HepG2 (cell line): ENCODE data around the gene GALR3. TPM values are rescaled to one million over a fixed set of nuclear protein-coding genes. Genes with fewer than 3 reads are reported as not detected.

Experiments
- CBX2 ChIP-seq, 2 experiments: fragments of 200-600 bp in 1 of 2; sonication (generic); formaldehyde crosslinking in 1 of 2; IDR thresholded peaks; 2 replicates each; pipeline versions ENCODE4 v1.7.0 to v1.8.1; 2018 to 2022; ENCODE audit warnings: low read depth in 2 of 2, low read length in 1 of 2, mild to moderate bottlenecking in 1 of 2, missing genetic modification reagents in 1 of 2
- CBX5 ChIP-seq: sonication (generic); formaldehyde crosslinking; IDR thresholded peaks from 2 replicates; pipeline ENCODE4 v1.4.0; 2020; ENCODE audit warnings: missing genetic modification reagents, borderline replicate concordance
- CREM ChIP-seq, 2 experiments: sonication (generic) in 1 of 2; formaldehyde crosslinking in 1 of 2; IDR thresholded peaks; 2 replicates each; pipeline versions ENCODE4 v1.4.0 to v1.6.1; 2016 to 2020; ENCODE audit warnings: antibody characterized with exemption in 1 of 2, mild to moderate bottlenecking in 1 of 2, missing genetic modification reagents in 1 of 2
- GFI1 ChIP-seq: sonication (generic); formaldehyde crosslinking; IDR thresholded peaks from 2 replicates; pipeline ENCODE4 v1.5.0; 2020; ENCODE audit warnings: missing genetic modification reagents, mild to moderate bottlenecking, borderline replicate concordance
- GTF3A ChIP-seq: sonication (generic); formaldehyde crosslinking; conservative IDR thresholded peaks from 2 replicates; pipeline ENCODE4 v1.4.0; 2020; ENCODE audit warnings: mild to moderate bottlenecking, missing genetic modification reagents
- HOXA3 ChIP-seq: sonication (generic); formaldehyde crosslinking; IDR thresholded peaks from 2 replicates; pipeline ENCODE4 v1.5.0; 2020; ENCODE audit warnings: missing genetic modification reagents
- HOXA7 ChIP-seq: sonication (generic); formaldehyde crosslinking; IDR thresholded peaks from 2 replicates; pipeline ENCODE4 v1.8.1; 2022; ENCODE audit warnings: mild to moderate bottlenecking, missing genetic modification reagents, moderate library complexity
- MTF2 ChIP-seq: sonication (generic); formaldehyde crosslinking; IDR thresholded peaks from 2 replicates; pipeline ENCODE4 v1.5.0; 2020; ENCODE audit warnings: missing genetic modification reagents, borderline replicate concordance
- PITX1 ChIP-seq: sonication (generic); formaldehyde crosslinking; IDR thresholded peaks from 2 replicates; pipeline ENCODE4 v1.5.1; 2020; ENCODE audit warnings: mild to moderate bottlenecking, missing genetic modification reagents
- SAP130 ChIP-seq: IDR thresholded peaks from 2 replicates; pipeline ENCODE4 v1.6.1; 2016; ENCODE audit warnings: low read depth
- STAG1 ChIP-seq: sonication (generic); formaldehyde crosslinking; IDR thresholded peaks from 2 replicates; pipeline ENCODE4 v1.4.0; 2020; ENCODE audit warnings: missing genetic modification reagents
- ZKSCAN8 ChIP-seq: IDR thresholded peaks from 2 replicates; pipeline ENCODE4 v1.6.1; 2016; ENCODE audit warnings: borderline replicate concordance, missing genetic modification reagents, missing compliant biosample characterization
- ZMAT3 ChIP-seq: sonication (generic); formaldehyde crosslinking; conservative IDR thresholded peaks from 2 replicates; pipeline ENCODE4 v1.7.0; 2021; ENCODE audit warnings: missing genetic modification reagents
- ZNF644 ChIP-seq: IDR thresholded peaks from 2 replicates; pipeline ENCODE4 v1.6.1; 2016; ENCODE audit warnings: low read depth
- ZNF660 ChIP-seq: sonication (generic); formaldehyde crosslinking; IDR thresholded peaks from 2 replicates; pipeline ENCODE4 v1.5.1; 2020; ENCODE audit warnings: mild to moderate bottlenecking, low read depth, missing genetic modification reagents, borderline replicate concordance
- ZNF883 ChIP-seq: sonication (generic); formaldehyde crosslinking; IDR thresholded peaks from 2 replicates; pipeline ENCODE4 v1.5.1; 2020; ENCODE audit warnings: mild to moderate bottlenecking, missing genetic modification reagents; ENCODE audit errors: not compliant biosample characterization
- ZSCAN29 ChIP-seq: sonication (generic); formaldehyde crosslinking; conservative IDR thresholded peaks from 2 replicates; pipeline ENCODE4 v1.4.0; 2020; ENCODE audit warnings: mild to moderate bottlenecking, missing genetic modification reagents
- polyA plus RNA-seq, 8 experiments: library from polyadenylated mRNA; depleted of rRNA in 3 of 8; stranded (reverse) in 7 of 8; unstranded in 1 of 8; fragments of >200 nt; fragmentation: Illumina TruSeq in 4 of 8; extraction: Trizol in 4 of 8; gene quantifications; 2 replicates each; pipeline versions ENCODE4 v1.2.1 to v1.2.3, GENCODE V29; 2011 to 2016; ENCODE audit warnings: low read depth in 4 of 8, missing spikeins in 1 of 8, mixed read lengths in 1 of 8; ENCODE audit not compliant: insufficient read depth in 1 of 8
- total RNA-seq, 5 experiments: library from RNA; depleted of rRNA; stranded (reverse); fragments of >200 nt; fragmentation: Illumina TruSeq; extraction: Trizol; gene quantifications; 2 replicates each; pipeline ENCODE4 v1.2.3, GENCODE V29; 2016; ENCODE audit warnings: low read depth in 1 of 5
- TF ChIP-seq, protein P1 (sequence below): sonication (generic); formaldehyde crosslinking; IDR thresholded peaks from 2 replicates; pipeline ENCODE4 v1.8.1; 2023; ENCODE audit warnings: mild to moderate bottlenecking, missing genetic modification reagents, borderline replicate concordance
- TF ChIP-seq, protein P2 (sequence below): sonication (generic); formaldehyde crosslinking; IDR thresholded peaks from 2 replicates; pipeline ENCODE4 v1.5.0; 2020; ENCODE audit warnings: mild to moderate bottlenecking, missing genetic modification reagents, borderline replicate concordance
- TF ChIP-seq, protein P3 (sequence below): sonication (generic); formaldehyde crosslinking; IDR thresholded peaks from 2 replicates; pipeline ENCODE4; 2020; ENCODE audit warnings: missing genetic modification reagents, mild to moderate bottlenecking, borderline replicate concordance
- TF ChIP-seq, protein P4 (sequence below): sonication (generic); formaldehyde crosslinking; conservative IDR thresholded peaks from 2 replicates; pipeline ENCODE4 v1.8.0; 2022; ENCODE audit warnings: mild to moderate bottlenecking, moderate library complexity, missing genetic modification reagents

GALR3 gene
- total and polyA plus RNA-seq, 2 of the 13 experiments (the other 11 are each of a cell fraction or from before 2014, with no cell fraction given), result 0.13 TPM; not detected in 1

DNA sequence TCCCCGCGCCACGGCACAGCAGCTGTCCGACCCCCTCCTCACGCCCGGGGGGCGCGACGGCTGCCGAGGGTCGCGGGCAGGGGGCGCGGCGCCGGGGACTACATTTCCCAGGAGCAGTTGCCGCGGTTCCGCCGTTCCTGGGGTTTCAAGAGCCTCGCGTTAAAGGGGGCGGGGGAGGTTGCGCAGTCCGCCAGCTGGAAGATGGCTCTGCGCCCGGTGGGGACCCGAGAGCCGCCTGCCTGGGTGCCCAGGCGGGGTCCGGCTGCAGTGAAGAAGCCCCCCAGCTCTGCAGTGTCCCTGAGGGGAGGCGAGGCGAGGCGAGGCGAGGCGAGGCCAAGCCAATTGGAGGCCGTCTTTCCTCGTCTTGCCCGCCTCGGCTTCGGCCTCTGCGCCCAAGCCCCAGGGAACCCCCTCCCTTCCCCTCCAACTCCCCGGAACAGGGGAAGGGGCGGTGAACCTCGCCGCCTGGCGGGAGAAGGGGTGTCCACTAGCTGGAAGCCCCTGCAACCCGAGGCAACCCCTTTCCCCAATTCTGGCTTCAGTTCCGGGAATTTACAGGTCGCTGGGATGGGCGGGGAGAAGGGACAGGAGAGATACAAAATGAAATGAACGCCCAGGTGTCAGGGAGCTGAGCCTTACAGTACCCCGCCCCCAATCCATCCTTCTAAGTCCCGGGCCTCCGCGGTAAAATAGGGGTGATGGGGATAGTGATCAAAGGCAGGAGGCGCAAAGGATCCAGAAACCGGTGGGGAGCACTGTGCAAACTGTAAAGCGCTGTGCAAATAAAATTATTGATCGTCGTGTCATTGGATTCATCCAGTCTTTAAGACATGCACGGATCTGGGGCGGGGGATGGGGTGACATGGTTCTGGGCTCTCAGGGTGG, 20.6 kb upstream of the GALR3 start (continued):
- TF ChIP-seq ZKSCAN8 (CRISPR knock-in tag) (0 out of 2 replicates have a peak, but pooled peaks have one; percentile 5), MTF2 (CRISPR knock-in tag) (peak; percentile 42; the same call in 1 of the 2 replicates), PITX1 (peak; percentile 80; the same call in 1 of the 2 replicates), ZNF883 (CRISPR knock-in tag) (peak; percentile 61), HOXA3 (CRISPR knock-in tag) (peak; percentile 37; the same call in 1 of the 2 replicates), CBX2 (IDR thresholded peaks at IDR 0.05; ENCODE audit: low read depth, low read length) (no peak), CBX2 (CRISPR knock-in tag; IDR thresholded peaks at IDR 0.05; ENCODE audit: low read depth) (no peak), SAP130 (CRISPR knock-in tag) (peak; percentile 48; the same call in 1 of the 2 replicates), ZNF660 (CRISPR knock-in tag) (no peak), CREM (IDR thresholded peaks at IDR 0.05) (no peak), CREM (CRISPR knock-in tag; IDR thresholded peaks at IDR 0.05) (no peak), HOXA7 (CRISPR knock-in tag) (no peak), ZMAT3 (CRISPR knock-in tag) (no peak; the same call in 1 of the 2 replicates), GTF3A (CRISPR knock-in tag) (no peak), GFI1 (CRISPR knock-in tag) (0 out of 2 replicates have a peak, but pooled peaks have one; percentile 4), ZNF644 (CRISPR knock-in tag) (no peak), CBX5 (CRISPR knock-in tag) (peak; percentile 12; the same call in 1 of the 2 replicates), ZSCAN29 (no peak), STAG1 (CRISPR knock-in tag) (0 out of 2 replicates have a peak, but pooled peaks have one; percentile 1)
- TF ChIP-seq, protein P1, sequence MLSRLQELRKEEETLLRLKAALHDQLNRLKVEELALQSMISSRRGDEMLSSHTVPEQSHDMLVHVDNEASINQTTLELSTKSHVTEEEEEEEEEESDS, result 0 out of 2 replicates have a peak, but pooled peaks have one; percentile 17
- TF ChIP-seq, protein P2, sequence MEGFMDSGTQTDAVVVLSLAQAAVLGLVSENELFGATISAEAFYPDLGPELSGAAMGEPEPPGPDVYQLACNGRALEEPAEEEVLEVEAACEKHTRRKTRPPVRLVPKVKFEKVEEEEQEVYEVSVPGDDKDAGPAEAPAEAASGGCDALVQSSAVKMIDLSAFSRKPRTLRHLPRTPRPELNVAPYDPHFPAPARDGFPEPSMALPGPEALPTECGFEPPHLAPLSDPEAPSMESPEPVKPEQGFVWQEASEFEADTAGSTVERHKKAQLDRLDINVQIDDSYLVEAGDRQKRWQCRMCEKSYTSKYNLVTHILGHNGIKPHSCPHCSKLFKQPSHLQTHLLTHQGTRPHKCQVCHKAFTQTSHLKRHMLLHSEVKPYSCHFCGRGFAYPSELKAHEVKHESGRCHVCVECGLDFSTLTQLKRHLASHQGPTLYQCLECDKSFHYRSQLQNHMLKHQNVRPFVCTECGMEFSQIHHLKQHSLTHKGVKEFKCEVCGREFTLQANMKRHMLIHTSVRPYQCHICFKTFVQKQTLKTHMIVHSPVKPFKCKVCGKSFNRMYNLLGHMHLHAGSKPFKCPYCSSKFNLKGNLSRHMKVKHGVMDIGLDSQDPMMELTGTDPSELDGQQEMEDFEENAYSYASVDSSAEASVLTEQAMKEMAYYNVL, result no peak
- TF ChIP-seq, protein P3, sequence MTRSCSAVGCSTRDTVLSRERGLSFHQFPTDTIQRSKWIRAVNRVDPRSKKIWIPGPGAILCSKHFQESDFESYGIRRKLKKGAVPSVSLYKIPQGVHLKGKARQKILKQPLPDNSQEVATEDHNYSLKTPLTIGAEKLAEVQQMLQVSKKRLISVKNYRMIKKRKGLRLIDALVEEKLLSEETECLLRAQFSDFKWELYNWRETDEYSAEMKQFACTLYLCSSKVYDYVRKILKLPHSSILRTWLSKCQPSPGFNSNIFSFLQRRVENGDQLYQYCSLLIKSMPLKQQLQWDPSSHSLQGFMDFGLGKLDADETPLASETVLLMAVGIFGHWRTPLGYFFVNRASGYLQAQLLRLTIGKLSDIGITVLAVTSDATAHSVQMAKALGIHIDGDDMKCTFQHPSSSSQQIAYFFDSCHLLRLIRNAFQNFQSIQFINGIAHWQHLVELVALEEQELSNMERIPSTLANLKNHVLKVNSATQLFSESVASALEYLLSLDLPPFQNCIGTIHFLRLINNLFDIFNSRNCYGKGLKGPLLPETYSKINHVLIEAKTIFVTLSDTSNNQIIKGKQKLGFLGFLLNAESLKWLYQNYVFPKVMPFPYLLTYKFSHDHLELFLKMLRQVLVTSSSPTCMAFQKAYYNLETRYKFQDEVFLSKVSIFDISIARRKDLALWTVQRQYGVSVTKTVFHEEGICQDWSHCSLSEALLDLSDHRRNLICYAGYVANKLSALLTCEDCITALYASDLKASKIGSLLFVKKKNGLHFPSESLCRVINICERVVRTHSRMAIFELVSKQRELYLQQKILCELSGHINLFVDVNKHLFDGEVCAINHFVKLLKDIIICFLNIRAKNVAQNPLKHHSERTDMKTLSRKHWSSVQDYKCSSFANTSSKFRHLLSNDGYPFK (CRISPR knock-in tag), result 0 out of 2 replicates have a peak, but pooled peaks have one; percentile 43
- TF ChIP-seq, protein P4, sequence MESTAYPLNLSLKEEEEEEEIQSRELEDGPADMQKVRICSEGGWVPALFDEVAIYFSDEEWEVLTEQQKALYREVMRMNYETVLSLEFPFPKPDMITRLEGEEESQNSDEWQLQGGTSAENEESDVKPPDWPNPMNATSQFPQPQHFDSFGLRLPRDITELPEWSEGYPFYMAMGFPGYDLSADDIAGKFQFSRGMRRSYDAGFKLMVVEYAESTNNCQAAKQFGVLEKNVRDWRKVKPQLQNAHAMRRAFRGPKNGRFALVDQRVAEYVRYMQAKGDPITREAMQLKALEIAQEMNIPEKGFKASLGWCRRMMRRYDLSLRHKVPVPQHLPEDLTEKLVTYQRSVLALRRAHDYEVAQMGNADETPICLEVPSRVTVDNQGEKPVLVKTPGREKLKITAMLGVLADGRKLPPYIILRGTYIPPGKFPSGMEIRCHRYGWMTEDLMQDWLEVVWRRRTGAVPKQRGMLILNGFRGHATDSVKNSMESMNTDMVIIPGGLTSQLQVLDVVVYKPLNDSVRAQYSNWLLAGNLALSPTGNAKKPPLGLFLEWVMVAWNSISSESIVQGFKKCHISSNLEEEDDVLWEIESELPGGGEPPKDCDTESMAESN, result no peak
